Esophagus (tissue), 2 donors: ENCODE results near the gene DHCR7. TPM values are rescaled to one million over a fixed set of nuclear protein-coding genes. Genes with fewer than 3 reads are reported as not detected.

ENCODE experiments used
- H3K27ac ChIP-seq, 2 donors: one replicate each; pipeline ENCODE4 v1.5.1; 2013; ENCODE audit warnings: low read depth in 2 of 2, mild to moderate bottlenecking in 2 of 2, inconsistent platforms in 1 of 2, low read length in 1 of 2, moderate library complexity in 1 of 2
- H3K27me3 ChIP-seq, 2 donors: one replicate each; pipeline ENCODE4 v1.6.1; 2013; ENCODE audit warnings: low read length in 2 of 2, control low read depth in 1 of 2, mild to moderate bottlenecking in 1 of 2; ENCODE audit not compliant: insufficient read depth in 2 of 2, control insufficient read depth in 1 of 2
- H3K36me3 ChIP-seq, 2 donors: one replicate each; pipeline ENCODE4 v1.6.1; 2013; ENCODE audit warnings: low read length in 1 of 2; ENCODE audit not compliant: control insufficient read depth in 2 of 2, insufficient read depth in 2 of 2
- H3K4me1 ChIP-seq, 2 donors: one replicate each; pipeline ENCODE4 v1.6.1; 2013; ENCODE audit warnings: low read length in 1 of 2; ENCODE audit not compliant: control insufficient read depth in 2 of 2, insufficient read depth in 2 of 2
- H3K4me3 ChIP-seq, 2 donors: one replicate each; pipeline ENCODE4 v1.5.1; 2013; ENCODE audit warnings: low read length in 2 of 2, mild to moderate bottlenecking in 2 of 2, low read depth in 1 of 2, moderate library complexity in 1 of 2
- H3K9me3 ChIP-seq, 2 donors: one replicate each; pipeline ENCODE4 v1.6.1; 2013; ENCODE audit warnings: mild to moderate bottlenecking in 2 of 2, low read depth in 1 of 2, low read length in 1 of 2, moderate library complexity in 1 of 2; ENCODE audit not compliant: control insufficient read depth in 2 of 2, insufficient read depth in 1 of 2
- WGBS, 2 donors: extraction: QIAGEN DNeasy Blood & Tissue Kit; methylation state at CpG; one replicate each; pipeline ENCODE4 v1.1.7; 2013; 5-methylcytosine and 5-hydroxymethylcytosine counted together
- polyA plus RNA-seq, 2 donors: library from polyadenylated mRNA; stranded (reverse); fragments of 200-250 nt; gene quantifications; one replicate each; pipeline ENCODE4 v1.2.3, GENCODE V29; 2013
- donor health status: healthy with polysubstance abuse.
- donor health status: Bipolar disorder and iron deficiency.

Gene DHCR7, protein sequence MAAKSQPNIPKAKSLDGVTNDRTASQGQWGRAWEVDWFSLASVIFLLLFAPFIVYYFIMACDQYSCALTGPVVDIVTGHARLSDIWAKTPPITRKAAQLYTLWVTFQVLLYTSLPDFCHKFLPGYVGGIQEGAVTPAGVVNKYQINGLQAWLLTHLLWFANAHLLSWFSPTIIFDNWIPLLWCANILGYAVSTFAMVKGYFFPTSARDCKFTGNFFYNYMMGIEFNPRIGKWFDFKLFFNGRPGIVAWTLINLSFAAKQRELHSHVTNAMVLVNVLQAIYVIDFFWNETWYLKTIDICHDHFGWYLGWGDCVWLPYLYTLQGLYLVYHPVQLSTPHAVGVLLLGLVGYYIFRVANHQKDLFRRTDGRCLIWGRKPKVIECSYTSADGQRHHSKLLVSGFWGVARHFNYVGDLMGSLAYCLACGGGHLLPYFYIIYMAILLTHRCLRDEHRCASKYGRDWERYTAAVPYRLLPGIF
- polyA plus RNA-seq, result 10 to 100 TPM; 26.2 to 41.8 TPM

DNA sequence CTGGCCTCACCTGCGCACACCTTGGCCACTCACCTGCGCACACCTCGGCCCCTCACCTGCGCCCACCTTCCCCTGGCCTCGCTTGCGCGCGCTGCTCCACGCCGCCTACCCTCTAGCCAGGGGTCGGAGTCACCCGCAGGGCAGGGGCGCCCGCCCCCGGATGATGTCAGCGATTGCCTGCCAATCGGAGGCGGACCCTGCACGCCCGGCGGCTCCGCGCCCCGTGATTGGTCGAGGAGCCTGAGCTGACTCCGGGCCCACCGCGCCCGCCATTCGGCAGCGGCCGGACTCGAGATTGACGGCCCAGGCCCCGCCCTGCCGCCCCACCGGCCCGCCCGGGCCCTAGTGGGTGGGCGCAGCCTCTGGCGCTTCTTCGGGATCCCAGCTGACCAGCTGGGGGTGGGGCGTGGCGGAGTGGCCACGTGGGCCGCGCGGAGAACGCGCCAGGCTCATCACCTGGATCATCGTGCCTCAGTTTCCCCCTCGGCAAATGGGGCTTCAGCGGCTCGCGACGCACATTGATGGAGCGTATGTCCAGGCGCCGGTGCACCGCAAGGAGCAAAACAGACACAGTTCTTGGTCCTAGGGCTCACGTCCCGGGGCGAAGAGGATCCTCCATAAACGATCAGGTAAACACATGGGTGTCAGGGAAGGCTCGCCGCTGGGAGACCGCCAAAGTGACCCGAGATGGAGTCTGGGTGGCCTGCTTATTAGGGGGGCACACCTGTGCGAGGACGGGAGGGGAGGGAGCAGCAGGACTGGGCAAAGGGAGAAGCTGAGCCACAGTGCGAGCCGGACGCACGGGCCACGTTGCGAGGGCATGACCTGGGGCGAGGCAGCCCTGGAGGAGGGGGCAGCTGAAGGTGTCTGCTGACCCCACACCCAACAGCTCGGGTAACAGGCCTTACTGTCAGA, at the start of gene DHCR7:
TSS of gene DHCR7 (minus strand) at position 137 of the 915 bp plus-strand sequence. CDS start 3,441 bp downstream, outside the sequence.
- Histone ChIP-seq H3K27me3 (no peaks in the 10 kb centered on the region), H3K36me3 (peaks cover under 1 to 14% of the 10 kb centered on the region in 2 donors), H3K4me3 (peak within 1 kb of the TSS; percentile 61 to 89), H3K9me3 (no peaks in the 10 kb centered on the region), H3K27ac (peak within 1 kb of the TSS; percentile 72 to 76), H3K4me1 (peaks cover 0 to 7% of the 10 kb centered on the region in 2 donors)
- 1% methylated on average over 77 to 78 of the region's 78 CpGs for WGBS, 2 donors

DNA sequence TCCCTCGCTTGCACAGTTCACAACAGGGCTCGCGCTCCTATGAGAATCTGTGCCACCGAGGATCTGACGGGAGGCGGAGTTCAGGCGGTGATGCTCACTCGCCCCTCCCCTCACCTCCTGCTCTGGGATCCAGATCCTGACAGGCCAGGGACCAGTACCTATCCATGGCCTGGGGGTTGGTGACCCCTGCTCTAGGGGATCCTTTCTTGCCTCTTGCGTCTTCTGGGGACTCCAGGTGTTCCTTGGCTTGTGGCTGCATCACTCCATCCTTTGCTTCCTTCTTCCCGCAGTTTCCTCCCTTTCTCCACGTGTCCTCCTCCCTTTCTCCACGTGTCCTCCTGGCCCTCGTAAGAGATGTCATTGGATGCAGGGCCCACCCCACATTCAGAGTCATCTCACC, 48.2 kb upstream of the DHCR7 start:
- Histone ChIP-seq H3K27ac (no peak overlapping the region), H3K9me3 (no peaks in the 10 kb centered on the region), H3K27me3 (no peaks in the 10 kb centered on the region), H3K4me1 (peaks cover 0 to 2% of the 10 kb centered on the region in 2 donors), H3K36me3 (peaks cover 32 to 47% of the 10 kb centered on the region in 2 donors), H3K4me3 (no peak overlapping the region)
- 97 to 98% methylated on average over 13 of the region's 13 CpGs for WGBS, 2 donors

DNA sequence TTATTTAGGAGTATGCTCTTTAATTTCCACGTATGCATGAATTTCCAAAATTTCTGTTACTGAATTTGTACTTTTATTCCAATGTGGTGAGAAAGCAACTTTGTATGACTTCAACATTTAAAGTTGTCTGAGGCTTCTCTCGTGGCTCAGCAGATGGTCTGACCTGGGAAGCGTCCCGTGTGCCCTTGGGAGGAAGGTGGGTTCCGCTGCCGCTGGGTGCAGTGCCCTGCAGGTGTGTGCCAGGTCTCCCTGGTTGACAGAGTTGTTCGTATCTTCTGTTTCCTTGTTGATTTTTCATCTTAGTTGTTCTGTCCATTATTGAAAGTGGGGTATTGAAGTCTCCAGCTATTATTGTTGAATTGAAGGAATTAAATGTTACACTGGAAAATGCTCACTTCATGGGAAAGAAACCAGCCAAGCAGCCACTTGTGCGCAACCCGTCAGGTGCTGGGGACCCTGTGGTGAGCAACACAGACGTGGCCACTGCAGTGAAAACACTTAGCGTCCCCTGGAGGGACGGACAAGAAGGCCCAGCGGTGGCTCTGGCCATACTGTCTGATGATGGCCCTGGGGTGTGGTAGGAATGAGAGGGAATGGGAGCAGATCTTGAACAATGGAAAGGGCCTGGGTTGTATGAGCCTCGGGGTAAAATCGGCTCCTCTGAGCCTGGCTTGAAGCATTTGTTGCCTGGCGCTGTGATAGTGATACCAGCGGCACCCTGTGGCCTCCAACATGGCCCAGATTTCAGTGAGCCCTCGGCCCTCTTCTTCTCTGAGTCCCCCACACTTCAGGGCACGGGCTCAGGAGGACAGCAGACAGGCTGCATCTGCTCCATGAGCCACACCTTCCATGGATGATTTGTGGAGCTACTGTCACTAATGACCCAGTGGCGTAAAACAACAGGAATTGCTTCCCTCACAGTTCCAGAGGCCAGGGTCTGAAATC, 47.4 kb upstream of the DHCR7 start:
- Histone ChIP-seq H3K36me3 (peaks cover 29 to 47% of the 10 kb centered on the region in 2 donors), H3K4me3 (no peak overlapping the region), H3K27ac (no peak overlapping the region), H3K4me1 (peaks cover 0 to 2% of the 10 kb centered on the region in 2 donors), H3K9me3 (no peaks in the 10 kb centered on the region), H3K27me3 (no peaks in the 10 kb centered on the region)
- 94 to 97% methylated on average over 20 of the region's 20 CpGs for WGBS, 2 donors

DNA sequence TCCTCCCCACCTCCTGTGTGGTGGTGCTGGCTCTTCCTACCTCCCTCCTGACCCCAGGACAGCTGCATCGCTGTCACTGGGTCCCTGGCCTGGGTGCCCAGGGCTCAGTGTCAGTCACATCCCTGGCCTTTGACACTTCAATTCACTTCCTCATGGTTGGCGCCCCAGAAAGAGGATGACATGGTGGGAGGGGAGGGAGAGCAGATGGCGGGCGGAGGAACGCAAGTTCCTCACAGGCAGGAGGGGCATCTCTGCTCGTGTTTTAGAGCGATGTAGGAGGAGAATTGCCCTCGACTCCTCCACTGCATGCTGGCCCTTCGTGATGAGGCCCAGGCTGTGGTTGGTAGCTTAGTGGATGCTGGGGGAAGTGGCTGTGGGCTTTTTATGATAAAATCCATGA, 43.7 kb upstream of the DHCR7 start:
- Histone ChIP-seq H3K4me3 (no peak overlapping the region), H3K4me1 (peaks cover 0 to 5% of the 10 kb centered on the region in 2 donors), H3K36me3 (peaks cover 20 to 46% of the 10 kb centered on the region in 2 donors), H3K27ac (no peak overlapping the region), H3K27me3 (no peaks in the 10 kb centered on the region), H3K9me3 (no peaks in the 10 kb centered on the region)
- 94 to 96% methylated on average over 9 of the region's 9 CpGs for WGBS, 2 donors

DNA sequence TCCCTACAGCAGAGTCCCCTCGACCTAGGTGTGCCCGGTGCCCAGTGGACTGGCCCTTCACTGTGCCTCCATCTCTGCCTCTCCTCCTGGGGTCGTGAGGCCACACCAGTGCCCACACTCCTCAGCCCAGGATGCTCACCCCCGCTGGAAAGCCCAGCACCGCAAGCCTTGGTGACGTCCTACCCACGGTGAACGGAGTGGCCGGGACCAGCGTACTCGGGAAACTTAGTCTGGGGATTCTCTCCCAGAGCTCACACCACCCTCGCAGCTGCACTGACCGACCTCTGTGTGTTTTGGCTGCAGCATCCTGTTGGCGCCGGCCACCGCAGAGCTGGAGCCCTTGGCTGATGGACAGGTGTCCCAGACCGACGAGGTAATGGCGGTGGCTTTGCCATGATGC, 43.3 kb upstream of the DHCR7 start:
- Histone ChIP-seq H3K9me3 (no peaks in the 10 kb centered on the region), H3K27ac (no peak overlapping the region), H3K27me3 (no peaks in the 10 kb centered on the region), H3K4me1 (peaks cover 0 to 5% of the 10 kb centered on the region in 2 donors), H3K4me3 (no peak overlapping the region), H3K36me3 (peaks cover 20 to 45% of the 10 kb centered on the region in 2 donors)
- WGBS, 2 donors, result 93 to 95% methylated on average over 19 of the region's 19 CpGs

DNA sequence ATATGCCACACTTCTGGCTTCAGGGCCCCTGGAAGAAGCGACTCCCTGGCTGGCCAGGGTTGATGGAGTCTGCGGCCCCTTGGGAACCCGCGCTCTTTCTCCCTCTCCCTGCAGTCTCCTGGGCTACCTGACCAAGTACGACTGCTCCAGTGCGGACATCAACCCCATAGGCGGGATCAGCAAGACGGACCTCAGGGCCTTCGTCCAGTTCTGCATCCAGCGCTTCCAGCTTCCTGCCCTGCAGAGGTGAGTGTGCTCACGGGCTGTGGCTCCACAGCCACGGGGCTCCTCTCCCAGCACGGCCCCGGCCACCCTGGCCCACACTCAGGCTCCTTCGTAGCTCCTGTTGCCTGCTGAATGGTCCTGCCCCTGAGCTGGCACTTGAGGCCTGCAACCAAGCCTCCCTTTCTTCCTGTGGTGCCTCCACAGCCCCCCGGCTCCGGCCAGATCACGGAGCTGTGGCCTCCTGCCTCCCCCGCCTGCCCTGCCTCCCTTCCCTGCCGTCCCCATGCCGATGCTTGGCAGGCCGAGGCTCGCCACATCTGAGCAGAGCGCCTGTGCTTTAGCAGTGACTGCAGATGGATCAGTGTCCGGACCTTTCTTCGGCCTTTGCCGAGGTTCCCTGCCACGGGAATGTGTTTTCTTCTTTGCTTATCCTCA, 42.7 kb upstream of the DHCR7 start:
- H3K27ac ChIP-seq, result no peak overlapping the region
- H3K4me3 ChIP-seq, result no peak overlapping the region
- WGBS, 2 donors, result 95 to 96% methylated on average over 28 of the region's 28 CpGs
- H3K4me1 ChIP-seq, result peaks cover 0 to 5% of the 10 kb centered on the region in 2 donors
- H3K9me3 ChIP-seq, result no peaks in the 10 kb centered on the region
- H3K36me3 ChIP-seq, result peaks cover 14 to 45% of the 10 kb centered on the region in 2 donors
- H3K27me3 ChIP-seq, result no peaks in the 10 kb centered on the region

DNA sequence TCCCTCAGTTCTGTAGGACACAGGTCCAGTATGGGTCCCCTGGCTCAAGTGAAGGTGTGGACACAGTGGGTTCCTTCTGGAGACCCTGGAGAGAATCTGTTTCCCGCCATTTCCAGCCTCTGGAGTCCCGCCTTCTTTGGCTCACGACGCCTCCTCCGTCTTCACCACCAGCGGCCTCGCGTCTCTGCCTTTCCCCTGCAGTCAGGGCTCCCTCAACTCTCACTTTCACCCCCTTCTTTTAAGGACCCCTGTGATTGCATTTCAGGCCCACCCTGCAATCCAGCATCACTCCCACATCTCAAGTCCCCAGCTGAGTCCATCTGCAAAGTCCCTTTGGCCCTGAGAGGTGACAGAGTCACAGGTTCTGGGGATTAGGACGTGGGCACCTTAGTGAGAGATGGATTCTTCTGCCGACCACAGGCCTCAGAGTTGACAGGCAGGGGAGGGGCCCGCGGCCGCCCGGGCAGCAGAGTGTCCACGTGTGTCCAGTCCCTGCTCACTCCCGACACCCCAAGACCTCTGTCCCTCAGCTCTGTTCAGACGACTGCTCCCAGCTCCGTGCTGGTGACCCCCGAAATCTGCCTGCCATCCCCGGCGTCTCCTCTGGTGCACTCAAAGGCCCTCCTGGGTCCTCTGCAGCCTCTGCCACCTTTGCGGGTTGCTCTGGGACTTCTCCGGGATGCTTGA, 42.0 kb upstream of the DHCR7 start:
- WGBS, 2 donors, result 92 to 94% methylated on average over 23 of the region's 23 CpGs
- H3K27ac ChIP-seq, result no peak overlapping the region
- H3K27me3 ChIP-seq, result no peaks in the 10 kb centered on the region
- no peak overlapping the region for H3K4me3 ChIP-seq
- H3K9me3 ChIP-seq, result no peaks in the 10 kb centered on the region
- peaks cover 0 to 5% of the 10 kb centered on the region in 2 donors for H3K4me1 ChIP-seq
- H3K36me3 ChIP-seq, result peaks cover 10 to 41% of the 10 kb centered on the region in 2 donors

DNA sequence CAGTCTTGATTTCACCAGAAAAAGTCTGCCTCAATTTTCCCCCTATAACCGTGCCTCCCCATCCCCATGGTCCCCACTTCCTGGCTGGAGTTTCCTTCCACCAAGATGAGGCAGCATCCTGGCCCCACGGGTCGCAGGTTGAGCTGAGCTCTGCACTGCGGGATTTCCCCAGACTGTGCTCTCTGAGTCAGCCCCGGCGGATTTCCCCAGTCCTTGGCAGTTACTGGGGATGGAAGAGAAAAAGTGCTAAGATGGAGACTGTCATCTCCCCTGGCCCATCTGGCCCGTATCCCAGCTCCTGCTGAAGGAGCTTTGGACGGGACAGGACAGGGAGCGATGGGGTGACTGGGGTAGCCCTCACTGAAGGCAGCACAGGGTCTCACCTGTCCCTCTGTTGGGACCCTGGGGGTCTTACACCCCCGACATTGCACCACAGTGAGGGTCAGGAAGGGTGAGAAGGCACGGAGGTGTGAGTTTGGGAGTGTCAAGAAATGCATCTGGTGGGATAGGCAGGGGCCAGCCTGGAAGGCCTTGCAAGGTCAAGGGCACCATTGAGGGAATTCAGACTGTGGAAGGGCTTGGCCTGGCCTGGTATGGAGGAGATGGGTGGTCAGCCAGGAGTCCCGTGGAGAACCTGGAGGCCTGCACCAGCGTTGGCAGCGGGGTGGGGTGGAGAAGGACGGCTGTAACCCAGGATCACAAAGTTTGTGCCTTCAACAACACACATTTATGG, 41.3 kb upstream of the DHCR7 start:
- WGBS, 2 donors, result 61 to 73% methylated on average over 15 of the region's 15 CpGs
- no peaks in the 10 kb centered on the region for H3K27me3 ChIP-seq
- H3K4me1 ChIP-seq, result peaks cover 0 to 5% of the 10 kb centered on the region in 2 donors
- peaks cover 17 to 49% of the 10 kb centered on the region in 2 donors for H3K36me3 ChIP-seq
- H3K4me3 ChIP-seq, result no peak overlapping the region
- no peak overlapping the region for H3K27ac ChIP-seq
- no peaks in the 10 kb centered on the region for H3K9me3 ChIP-seq
